ENCODE data around the gene ZDHHC8. TPM values are rescaled to one million over a fixed set of nuclear protein-coding genes. Genes with fewer than 3 reads are reported as not detected.

ZDHHC8 gene
- total RNA-seq, 1 experiment from 2014 or later = 89.3 TPM

- ChIA-PET RAD21 (ENCODE audit: low non-redundant PET in 1 of 2, low total read pairs in 2 of 2, uncharacterized antibody in 2 of 2, unreplicated experiment in 2 of 2) (no interaction called here), CTCF (no interaction called here), POLR2A (no interaction called here)
- no peaks in the 10 kb centered on the region for H3K9me3 ChIP-seq (ENCODE audit: control insufficient read depth in 1 of 2, insufficient read depth in 1 of 2, low read depth in 1 of 2, low read length in 2 of 2)
- intact Hi-C loops (cut with micrococcal nuclease) = no loop called here
- no peak overlapping the region for H3K9ac ChIP-seq (ENCODE audit: low read length)
- peaks cover 26 to 69% of the 10 kb centered on the region in 2 experiments; a peak in 3 of 4 replicates for H3K36me3 ChIP-seq (ENCODE audit: control insufficient read depth in 1 of 2, insufficient read depth in 2 of 2, low read length in 2 of 2)
- peaks cover 27% of the 10 kb centered on the region for H3K79me2 ChIP-seq (ENCODE audit: insufficient read depth, low read length)
- H3K4me3 ChIP-seq (replicated peaks in 1 of 2; ENCODE audit: low read depth in 1 of 2, low read length in 2 of 2) = no peak overlapping the region
- DNase-seq (ENCODE audit: low read depth, low spot score) (no peak), ATAC-seq (no peak)
- BruUV-seq (replicated peaks) = no TSS peak
- H3K27ac ChIP-seq (ENCODE audit: low read depth, low read length) = no peak overlapping the region
- no peaks in the 10 kb centered on the region for H3K27me3 ChIP-seq (ENCODE audit: insufficient read depth, low read length)
- no peak for TF ChIP-seq CEBPB (IDR thresholded peaks at IDR 0.05; ENCODE audit: low read depth)
- no peak for TF ChIP-seq ZFX (IDR thresholded peaks at IDR 0.05)
- TF ChIP-seq, protein P1, sequence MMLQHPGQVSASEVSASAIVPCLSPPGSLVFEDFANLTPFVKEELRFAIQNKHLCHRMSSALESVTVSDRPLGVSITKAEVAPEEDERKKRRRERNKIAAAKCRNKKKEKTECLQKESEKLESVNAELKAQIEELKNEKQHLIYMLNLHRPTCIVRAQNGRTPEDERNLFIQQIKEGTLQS (IDR thresholded peaks at IDR 0.05) = no peak
- no peak for TF ChIP-seq CBX3 (IDR thresholded peaks at IDR 0.05; ENCODE audit: low read depth)
- no peak for TF ChIP-seq SP1 (IDR thresholded peaks at IDR 0.05; ENCODE audit: low read depth)
- no peak for TF ChIP-seq EGR1 (IDR thresholded peaks at IDR 0.05; ENCODE audit: low read depth)
- TF ChIP-seq, protein P2, sequence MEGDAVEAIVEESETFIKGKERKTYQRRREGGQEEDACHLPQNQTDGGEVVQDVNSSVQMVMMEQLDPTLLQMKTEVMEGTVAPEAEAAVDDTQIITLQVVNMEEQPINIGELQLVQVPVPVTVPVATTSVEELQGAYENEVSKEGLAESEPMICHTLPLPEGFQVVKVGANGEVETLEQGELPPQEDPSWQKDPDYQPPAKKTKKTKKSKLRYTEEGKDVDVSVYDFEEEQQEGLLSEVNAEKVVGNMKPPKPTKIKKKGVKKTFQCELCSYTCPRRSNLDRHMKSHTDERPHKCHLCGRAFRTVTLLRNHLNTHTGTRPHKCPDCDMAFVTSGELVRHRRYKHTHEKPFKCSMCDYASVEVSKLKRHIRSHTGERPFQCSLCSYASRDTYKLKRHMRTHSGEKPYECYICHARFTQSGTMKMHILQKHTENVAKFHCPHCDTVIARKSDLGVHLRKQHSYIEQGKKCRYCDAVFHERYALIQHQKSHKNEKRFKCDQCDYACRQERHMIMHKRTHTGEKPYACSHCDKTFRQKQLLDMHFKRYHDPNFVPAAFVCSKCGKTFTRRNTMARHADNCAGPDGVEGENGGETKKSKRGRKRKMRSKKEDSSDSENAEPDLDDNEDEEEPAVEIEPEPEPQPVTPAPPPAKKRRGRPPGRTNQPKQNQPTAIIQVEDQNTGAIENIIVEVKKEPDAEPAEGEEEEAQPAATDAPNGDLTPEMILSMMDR (IDR thresholded peaks at IDR 0.05 in 2 of 3, conservative IDR thresholded peaks at IDR 0.05 in 1 of 3; ENCODE audit: borderline replicate concordance in 1 of 3, insufficient read depth in 1 of 3, low read depth in 2 of 3, low read length in 2 of 3) = no peak
- TF ChIP-seq POLR2AphosphoS5 (IDR thresholded peaks at IDR 0.05; ENCODE audit: low read depth, low read length) = no peak
- no peak overlapping the region for H2AFZ ChIP-seq (ENCODE audit: low read depth, low read length, poor library complexity, severe bottlenecking)
- H3K9me2 ChIP-seq (ENCODE audit: insufficient read depth) = no peaks in the 10 kb centered on the region
- H3K4me1 ChIP-seq (ENCODE audit: control insufficient read depth in 1 of 2, insufficient read depth in 2 of 2, low read length in 2 of 2) = peaks cover 0 to 4% of the 10 kb centered on the region in 2 experiments; a peak in 1 of 4 replicates
- no peaks in the 10 kb centered on the region for H4K20me1 ChIP-seq (ENCODE audit: insufficient read depth)
- H3K4me2 ChIP-seq (ENCODE audit: low read length) = no peak overlapping the region
Observed at GRCh38 chr22:20107951-20108756, 23.4 kb upstream of the ZDHHC8 start.

Measured in HCT116 (cell line).